NCI-H2196 (cell line): ENCODE data around the gene BMP2K.

Source experiments
- DNase-seq: peaks from one replicate; lab custom pipeline; 2025; ENCODE audit not compliant: unreplicated experiment; lab: John Stamatoyannopoulos, UW

Gene BMP2K

GRCh38 chr4:78923464-78924312 lies 147.5 kb downstream of the BMP2K start:
- no peak for DNase-seq

- no peak for DNase-seq
These were observed 150.7 kb downstream of the BMP2K start for GRCh38 chr4:78926826-78927225.

- no peak for DNase-seq
These were observed 152.7 kb downstream of the BMP2K start for GRCh38 chr4:78928835-78929234.

- DNase-seq, result no peak
These were observed 154.0 kb downstream of the BMP2K start for GRCh38 chr4:78930016-78930629.

- DNase-seq, result no peak
These were observed 160.8 kb downstream of the BMP2K start for GRCh38 chr4:78936989-78937388.

- no peak for DNase-seq
These were observed 161.7 kb downstream of the BMP2K start for GRCh38 chr4:78937837-78938236.

- no peak for DNase-seq
These were observed 162.3 kb downstream of the BMP2K start for GRCh38 chr4:78938474-78938867.

GRCh38 chr4:78938868-78939666 lies 162.9 kb downstream of the BMP2K start, which contains the start of gene PAQR3:
Gene PAQR3, minus strand, starts transcription at chr4:78939438. Its CDS starts 214 bp downstream, at chr4:78939224.
- DNase-seq, result peak; percentile 60

GRCh38 chr4:78939667-78940008 lies 163.5 kb downstream of the BMP2K start:
- DNase-seq, result no peak

- DNase-seq, result no peak
These were observed 164.6 kb downstream of the BMP2K start for GRCh38 chr4:78940752-78941151.

- no peak for DNase-seq
These were observed 168.2 kb downstream of the BMP2K start for GRCh38 chr4:78944381-78944780.

- no peak for DNase-seq
These were observed 169.6 kb downstream of the BMP2K start for GRCh38 chr4:78945651-78946179.

- DNase-seq, result no peak
These were observed 173.6 kb downstream of the BMP2K start for GRCh38 chr4:78949735-78950134.

- peak; percentile 23 for DNase-seq
These were observed 175.8 kb downstream of the BMP2K start for GRCh38 chr4:78951862-78952472.

- DNase-seq, result no peak
These were observed 177.1 kb downstream of the BMP2K start for GRCh38 chr4:78953231-78953630.

GRCh38 chr4:78953769-78954666 lies 177.9 kb downstream of the BMP2K start:
- no peak for DNase-seq

GRCh38 chr4:78956975-78957374 lies 180.8 kb downstream of the BMP2K start:
- no peak for DNase-seq

GRCh38 chr4:78960926-78961325 lies 184.8 kb downstream of the BMP2K start:
- no peak for DNase-seq
